Kidney (tissue), 14 donors: ENCODE results near the gene NINL. TPM values are rescaled to one million over a fixed set of nuclear protein-coding genes. Genes with fewer than 3 reads are reported as not detected.

Experiments used
- DNase-seq, 5 donors: peaks; one replicate each; pipeline ENCODE4 v3.0.0-alpha.2; 2013 to 2020
- FAIRE-seq: peaks from 2 replicates; lab custom pipeline; 2012; peaks lifted over from hg19 to GRCh38; lab: Jason Lieb, UNC
- H3K27ac ChIP-seq, 2 donors: one replicate each; pipeline ENCODE4 v1.7.0; 2013; ENCODE audit warnings: low read depth in 2 of 2, low read length in 2 of 2, inconsistent platforms in 1 of 2
- H3K27me3 ChIP-seq: one replicate; pipeline ENCODE4 v1.7.1; 2013; ENCODE audit warnings: low read length, inconsistent platforms; ENCODE audit not compliant: control insufficient read depth, insufficient read depth
- H3K36me3 ChIP-seq, 3 donors: one replicate each; pipeline versions ENCODE4 v1.7.0 to v1.7.1; 2013; ENCODE audit warnings: low read length in 3 of 3, control low read depth in 1 of 3, inconsistent platforms in 1 of 3; ENCODE audit not compliant: insufficient read depth in 3 of 3, control insufficient read depth in 2 of 3
- H3K4me1 ChIP-seq, 3 donors: one replicate each; pipeline versions ENCODE4 v1.7.0 to v1.7.1; 2013; ENCODE audit warnings: low read length in 3 of 3, inconsistent platforms in 1 of 3, low read depth in 1 of 3; ENCODE audit not compliant: control insufficient read depth in 2 of 3, insufficient read depth in 2 of 3
- H3K4me3 ChIP-seq, 3 donors: one replicate each; pipeline versions ENCODE4 v1.7.0 to v1.8.1; 2013; ENCODE audit warnings: low read length in 3 of 3, control low read depth in 1 of 3, inconsistent platforms in 1 of 3
- H3K9ac ChIP-seq, 3 donors: one replicate each; pipeline versions ENCODE4 v1.7.0 to v1.7.1; 2013; ENCODE audit warnings: low read length in 3 of 3, control low read depth in 1 of 3, inconsistent platforms in 1 of 3
- H3K9me3 ChIP-seq, 3 donors: one replicate each; pipeline versions ENCODE4 v1.7.0 to v1.7.1; 2013; ENCODE audit warnings: low read length in 3 of 3, control low read depth in 1 of 3, inconsistent platforms in 1 of 3; ENCODE audit not compliant: control insufficient read depth in 2 of 3, insufficient read depth in 1 of 3
- intact Hi-C: fragments of 100-400 bp; cut with DNase I; formaldehyde crosslinking; loops from one replicate; pipeline ENCODE4 v1.11.1; 2022
- polyA plus RNA-seq: library from polyadenylated mRNA; stranded (reverse); fragments of 350-450 nt; fragmentation: Illumina TruSeq; extraction: RNeasy Lipid Tissue Mini Kit (QIAGEN cat#74804); gene quantifications from one replicate; pipeline ENCODE4 v1.2.3, GENCODE V29; 2014; ENCODE audit warnings: low read depth, low replicate concordance; ENCODE audit not compliant: insufficient read depth
- total RNA-seq: library from RNA; stranded (reverse); fragmentation: NEBNext Ultra II Directional; extraction: Animal tissue kit (Norgen Biotek cat#: 25700); gene quantifications from one replicate; pipeline ENCODE4 v1.2.1, GENCODE V29; 2021
- TF ChIP-seq, protein P1 (sequence below): IDR thresholded peaks from 3 replicates; pipeline ENCODE4 v1.5.1; 2012; ENCODE audit warnings: mild to moderate bottlenecking, moderate library complexity, borderline replicate concordance; ENCODE audit not compliant: insufficient read depth; ENCODE audit errors: extremely low read depth
- donor health status: control.
- donor health status: control.
- donor health status: control.
- donor health status: control.
- donor health status: control.
- donor health status: DM: yes; HTN: yes; CAD: no.
- donor health status: Normal renal cell carcinoma (clear cell type).

The NINL gene
- total and polyA plus RNA-seq, 2 donors from 2014 or later, result 23.4 to 25.2 TPM

GRCh38 chr20:25574411-25574810 is 10.9 kb downstream of the NINL start:
- intact Hi-C loops, result no loop called here
- Histone ChIP-seq H3K4me3 (no peak overlapping the region), H3K9me3 (no peaks in the 10 kb centered on the region), H3K4me1 (peaks cover 0 to 22% (median 11%) of the 10 kb centered on the region in 3 donors), H3K9ac (no peak overlapping the region), H3K36me3 (no peaks in the 10 kb centered on the region), H3K27me3 (no peaks in the 10 kb centered on the region), H3K27ac (no peak overlapping the region)
- DNase-seq (peak in 3 of 5 donors; percentile 20 to 29 (median 27)), FAIRE-seq (no peak)
- TF ChIP-seq, protein P1, sequence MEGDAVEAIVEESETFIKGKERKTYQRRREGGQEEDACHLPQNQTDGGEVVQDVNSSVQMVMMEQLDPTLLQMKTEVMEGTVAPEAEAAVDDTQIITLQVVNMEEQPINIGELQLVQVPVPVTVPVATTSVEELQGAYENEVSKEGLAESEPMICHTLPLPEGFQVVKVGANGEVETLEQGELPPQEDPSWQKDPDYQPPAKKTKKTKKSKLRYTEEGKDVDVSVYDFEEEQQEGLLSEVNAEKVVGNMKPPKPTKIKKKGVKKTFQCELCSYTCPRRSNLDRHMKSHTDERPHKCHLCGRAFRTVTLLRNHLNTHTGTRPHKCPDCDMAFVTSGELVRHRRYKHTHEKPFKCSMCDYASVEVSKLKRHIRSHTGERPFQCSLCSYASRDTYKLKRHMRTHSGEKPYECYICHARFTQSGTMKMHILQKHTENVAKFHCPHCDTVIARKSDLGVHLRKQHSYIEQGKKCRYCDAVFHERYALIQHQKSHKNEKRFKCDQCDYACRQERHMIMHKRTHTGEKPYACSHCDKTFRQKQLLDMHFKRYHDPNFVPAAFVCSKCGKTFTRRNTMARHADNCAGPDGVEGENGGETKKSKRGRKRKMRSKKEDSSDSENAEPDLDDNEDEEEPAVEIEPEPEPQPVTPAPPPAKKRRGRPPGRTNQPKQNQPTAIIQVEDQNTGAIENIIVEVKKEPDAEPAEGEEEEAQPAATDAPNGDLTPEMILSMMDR, result no peak

- no peak overlapping the region for H3K27ac ChIP-seq
- H3K9ac ChIP-seq, result no peak overlapping the region
- no peaks in the 10 kb centered on the region for H3K36me3 ChIP-seq
- intact Hi-C loops, result no loop called here
- H3K27me3 ChIP-seq, result no peaks in the 10 kb centered on the region
- H3K9me3 ChIP-seq, result no peaks in the 10 kb centered on the region
- peak in 1 of 5 donors; percentile 7 for DNase-seq
- TF ChIP-seq, protein P1, result no peak
- H3K4me3 ChIP-seq, result no peak overlapping the region
- FAIRE-seq, result no peak
- peaks cover 0 to 20% (median 6%) of the 10 kb centered on the region in 3 donors for H3K4me1 ChIP-seq
Measured at GRCh38 chr20:25573288-25574251, 11.8 kb downstream of the NINL start.

DNA sequence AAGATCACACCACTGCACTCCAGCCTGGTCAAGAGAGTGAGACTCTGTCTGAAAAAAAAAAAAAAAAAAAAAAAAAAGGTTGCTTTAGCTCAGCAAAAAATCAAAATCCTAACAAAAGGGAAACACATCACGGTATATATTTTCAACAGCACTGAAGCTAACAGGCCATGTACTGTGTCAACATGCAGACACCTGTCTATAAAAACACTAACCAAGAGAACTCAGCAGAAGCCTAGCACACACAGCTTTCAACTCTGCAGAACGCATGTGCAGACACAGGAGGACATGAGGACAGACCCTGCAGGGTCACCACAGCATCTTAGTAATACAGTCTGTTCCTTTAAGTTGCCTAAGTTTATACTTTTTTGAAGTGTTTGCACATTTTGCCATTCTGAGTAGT is 13.5 kb downstream of the NINL start:
- intact Hi-C loops, result no loop called here

More for the DNA sequence above, 13.5 kb downstream of the NINL start:
- FAIRE-seq, result no peak
- Histone ChIP-seq H3K4me3 (no peak overlapping the region), H3K9ac (no peak overlapping the region), H3K27ac (no peak overlapping the region), H3K4me1 (peaks cover 0 to 20% (median 6%) of the 10 kb centered on the region in 3 donors), H3K27me3 (no peaks in the 10 kb centered on the region), H3K36me3 (no peaks in the 10 kb centered on the region), H3K9me3 (no peaks in the 10 kb centered on the region)
- TF ChIP-seq, protein P1, result no peak
- no peak for DNase-seq
